ENCODE measurements around the gene TRAF3IP1.

The TRAF3IP1 gene

GRCh38 chr2:238412067-238412767, 91.9 kb downstream of the TRAF3IP1 start:
- no peak for DNase-seq

GRCh38 chr2:238413368-238413767, 93.0 kb downstream of the TRAF3IP1 start:
- DNase-seq: peak; percentile 8

- DNase-seq: no peak
Observed at GRCh38 chr2:238415036-238415764, 94.9 kb downstream of the TRAF3IP1 start.

GRCh38 chr2:238415893-238416292, 95.6 kb downstream of the TRAF3IP1 start:
- DNase-seq: peak; percentile 3

GRCh38 chr2:238418196-238418998, 98.1 kb downstream of the TRAF3IP1 start:
- peak; percentile 43 for DNase-seq

- DNase-seq: peak; percentile 31
Observed at GRCh38 chr2:238418999-238419546, 98.8 kb downstream of the TRAF3IP1 start.

GRCh38 chr2:238420442-238420841, 100.1 kb downstream of the TRAF3IP1 start:
- peak; percentile 28 for DNase-seq

- peak; percentile 95 for DNase-seq
Observed at GRCh38 chr2:238420878-238421694, 100.8 kb downstream of the TRAF3IP1 start.

- DNase-seq: no peak
Observed at GRCh38 chr2:238421695-238422035, 101.3 kb downstream of the TRAF3IP1 start.

- peak; percentile 79 for DNase-seq
Observed at GRCh38 chr2:238422285-238422684, 102.0 kb downstream of the TRAF3IP1 start.

- DNase-seq: no peak
Observed at GRCh38 chr2:238422940-238423339, 102.6 kb downstream of the TRAF3IP1 start.

GRCh38 chr2:238423561-238424312, 103.4 kb downstream of the TRAF3IP1 start:
- DNase-seq: no peak

- DNase-seq: peak; percentile 3
Observed at GRCh38 chr2:238424313-238424700, 104.0 kb downstream of the TRAF3IP1 start.

GRCh38 chr2:238425505-238425978, 105.2 kb downstream of the TRAF3IP1 start:
- DNase-seq: no peak

- peak; percentile 78 for DNase-seq
Observed at GRCh38 chr2:238425979-238426567, 105.8 kb downstream of the TRAF3IP1 start.

- DNase-seq: peak; percentile 85
Observed at GRCh38 chr2:238426568-238427434, 106.5 kb downstream of the TRAF3IP1 start, which contains the start of gene ASB1. TSS of gene ASB1 (plus strand) at chr2:238426927. CDS start at chr2:238427071, 144 bp downstream.

GRCh38 chr2:238427435-238428162, 107.3 kb downstream of the TRAF3IP1 start:
- peak; percentile 46 for DNase-seq

- DNase-seq: no peak
Observed at GRCh38 chr2:238428866-238429265, 108.5 kb downstream of the TRAF3IP1 start.

- no peak for DNase-seq
Observed at GRCh38 chr2:238430781-238431180, 110.5 kb downstream of the TRAF3IP1 start.

Data from OCI-M1 (cell line).